Measurements from ENCODE around the gene RNF207. TPM values are rescaled to one million over a fixed set of nuclear protein-coding genes. Genes with fewer than 3 reads are reported as not detected.

Gene RNF207
- total and polyA plus RNA-seq, 4 donors, result 3.3 to 13.7 (median 5.8) TPM

GRCh38 chr1:6188466-6188865, 17.5 kb upstream of the RNF207 start:
- DNase-seq (ENCODE audit: low spot score), result no peak
- TF ChIP-seq HNF4A (conservative IDR thresholded peaks at IDR 0.05) (no peak), HNF4G (IDR thresholded peaks at IDR 0.05) (no peak)
- peaks cover 17 to 65% (median 37%) of the 10 kb centered on the region in 4 donors for H3K36me3 ChIP-seq (ENCODE audit: control insufficient read depth in 4 of 4, insufficient read depth in 3 of 4, low read depth in 1 of 4, low read length in 3 of 4)
- H3K4me1 ChIP-seq (ENCODE audit: control insufficient read depth in 4 of 4, insufficient read depth in 4 of 4, low read length in 3 of 4), result no peaks in the 10 kb centered on the region
- no peak overlapping the region for H3K9ac ChIP-seq (ENCODE audit: low read depth in 1 of 2, low read length in 2 of 2)
- 96% methylated on average over 8 of the region's 8 CpGs for WGBS
- no peaks in the 10 kb centered on the region for H3K27me3 ChIP-seq (ENCODE audit: control insufficient read depth in 4 of 4, insufficient read depth in 4 of 4, low read length in 3 of 4)
- no peak overlapping the region for H3K4me3 ChIP-seq (ENCODE audit: low read depth in 1 of 3, low read length in 3 of 3)
- H3K9me3 ChIP-seq (ENCODE audit: control insufficient read depth in 4 of 4, low read length in 3 of 4), result no peaks in the 10 kb centered on the region
- H3K27ac ChIP-seq (ENCODE audit: low read depth in 1 of 2, low read length in 2 of 2), result no peak overlapping the region

GRCh38 chr1:6191968-6192367, 14.0 kb upstream of the RNF207 start:
- WGBS, result 100% methylated on average over 1 of the region's 1 CpG
- DNase-seq (ENCODE audit: low spot score), result no peak
- no peaks in the 10 kb centered on the region for H3K27me3 ChIP-seq (ENCODE audit: control insufficient read depth in 4 of 4, insufficient read depth in 4 of 4, low read length in 3 of 4)
- no peak overlapping the region for H3K27ac ChIP-seq (ENCODE audit: low read depth in 1 of 2, low read length in 2 of 2)
- TF ChIP-seq FOXA2 (IDR thresholded peaks at IDR 0.05) (no peak), ATF3 (IDR thresholded peaks at IDR 0.05) (no peak), GABPA (IDR thresholded peaks at IDR 0.05 in 1 of 2, conservative IDR thresholded peaks at IDR 0.05 in 1 of 2) (no peak)
- H3K9ac ChIP-seq (ENCODE audit: low read depth in 1 of 2, low read length in 2 of 2), result no peak overlapping the region
- H3K9me3 ChIP-seq (ENCODE audit: control insufficient read depth in 4 of 4, low read length in 3 of 4), result no peaks in the 10 kb centered on the region
- peaks cover 0 to 2% (median under 1%) of the 10 kb centered on the region in 4 donors for H3K4me1 ChIP-seq (ENCODE audit: control insufficient read depth in 4 of 4, insufficient read depth in 4 of 4, low read length in 3 of 4)
- H3K4me3 ChIP-seq (ENCODE audit: low read depth in 1 of 3, low read length in 3 of 3), result no peak overlapping the region
- H3K36me3 ChIP-seq (ENCODE audit: control insufficient read depth in 4 of 4, insufficient read depth in 3 of 4, low read depth in 1 of 4, low read length in 3 of 4), result peaks cover 18 to 79% (median 41%) of the 10 kb centered on the region in 4 donors

GRCh38 chr1:6197746-6198427, 8.0 kb upstream of the RNF207 start:
- H3K4me3 ChIP-seq (ENCODE audit: low read depth in 1 of 3, low read length in 3 of 3), result peak overlapping the region; percentile 81 to 99 (median 94)
- 41% methylated on average over 6 of the region's 6 CpGs for WGBS
- no peaks in the 10 kb centered on the region for H3K27me3 ChIP-seq (ENCODE audit: control insufficient read depth in 4 of 4, insufficient read depth in 4 of 4, low read length in 3 of 4)
- H3K4me1 ChIP-seq (ENCODE audit: control insufficient read depth in 4 of 4, insufficient read depth in 4 of 4, low read length in 3 of 4), result peaks cover 7 to 28% (median 21%) of the 10 kb centered on the region in 4 donors
- H3K9me3 ChIP-seq (ENCODE audit: control insufficient read depth in 4 of 4, low read length in 3 of 4), result no peaks in the 10 kb centered on the region
- H3K9ac ChIP-seq (ENCODE audit: low read depth in 1 of 2, low read length in 2 of 2), result peak overlapping the region; percentile 94
- H3K27ac ChIP-seq (ENCODE audit: low read depth in 1 of 2, low read length in 2 of 2), result no peak overlapping the region
- TF ChIP-seq ATF3 (IDR thresholded peaks at IDR 0.05) (no peak), SP1 (IDR thresholded peaks at IDR 0.05) (no peak), JUND (IDR thresholded peaks at IDR 0.05) (no peak), RXRA (IDR thresholded peaks at IDR 0.05) (peak in 1 of 2 donors; percentile 17), EGR1 (IDR thresholded peaks at IDR 0.05; ENCODE audit: low read depth in 2 of 2) (no peak), FOXA1 (IDR thresholded peaks at IDR 0.05) (no peak), MAX (IDR thresholded peaks at IDR 0.05) (no peak), HNF4A (conservative IDR thresholded peaks at IDR 0.05) (peak in 1 of 2 donors; percentile 27)
- DNase-seq (ENCODE audit: low spot score), result no peak
- peaks cover 6 to 30% (median 21%) of the 10 kb centered on the region in 4 donors for H3K36me3 ChIP-seq (ENCODE audit: control insufficient read depth in 4 of 4, insufficient read depth in 3 of 4, low read depth in 1 of 4, low read length in 3 of 4)

- TF ChIP-seq HNF4A (conservative IDR thresholded peaks at IDR 0.05) (no peak), ZBTB33 (IDR thresholded peaks at IDR 0.05) (no peak), HNF4G (IDR thresholded peaks at IDR 0.05) (no peak), ATF3 (IDR thresholded peaks at IDR 0.05) (no peak), RAD21 (IDR thresholded peaks at IDR 0.05) (no peak), RXRA (IDR thresholded peaks at IDR 0.05) (no peak), NR2F2 (IDR thresholded peaks at IDR 0.05) (no peak), CTCF (IDR thresholded peaks at IDR 0.05; ENCODE audit: low read depth, low read length, missing input control) (no peak)
- Histone ChIP-seq H3K27me3 (ENCODE audit: control insufficient read depth in 4 of 4, insufficient read depth in 4 of 4, low read length in 3 of 4) (no peaks in the 10 kb centered on the region), H3K9ac (ENCODE audit: low read depth in 1 of 2, low read length in 2 of 2) (peak overlapping the region; percentile 94), H3K36me3 (ENCODE audit: control insufficient read depth in 4 of 4, insufficient read depth in 3 of 4, low read depth in 1 of 4, low read length in 3 of 4) (peaks cover 3 to 22% (median 17%) of the 10 kb centered on the region in 4 donors), H3K27ac (ENCODE audit: low read depth in 1 of 2, low read length in 2 of 2) (peak overlapping the region; percentile 75 to 86), H3K4me1 (ENCODE audit: control insufficient read depth in 4 of 4, insufficient read depth in 4 of 4, low read length in 3 of 4) (peaks cover 7 to 28% (median 21%) of the 10 kb centered on the region in 4 donors), H3K4me3 (ENCODE audit: low read depth in 1 of 3, low read length in 3 of 3) (peak overlapping the region; percentile 81 to 99 (median 94)), H3K9me3 (ENCODE audit: control insufficient read depth in 4 of 4, low read length in 3 of 4) (no peaks in the 10 kb centered on the region)
- peak; percentile 41 for DNase-seq (ENCODE audit: low spot score)
- under 1% methylated on average over 31 of the region's 31 CpGs for WGBS
These were observed 7.1 kb upstream of the RNF207 start for GRCh38 chr1:6198646-6199297.
